Epidermal melanocyte (primary cell): ENCODE measurements around the gene IQCK.
"Not testable (repeated sequence)": the region's sequence is repeated elsewhere in the genome, so short reads cannot be mapped to it uniquely, and the experiment has no call there.

ENCODE experiments used
- DNase-seq: peaks from one replicate; pipeline ENCODE4 v3.0.0; 2011; ENCODE audit warnings: low spot score; ENCODE audit not compliant: insufficient read length

The IQCK gene

GRCh38 chr16:19717741-19718623 lies at the start of gene IQCK, which contains the start of gene KNOP1:
TSS of gene IQCK (plus strand) at chr16:19718271. CDS start at chr16:19718307, 36 bp downstream.
TSS of gene KNOP1 (minus strand) at chr16:19718227. CDS start at chr16:19715035, 3,192 bp downstream.
- peak; percentile 94 for DNase-seq

GRCh38 chr16:19672378-19672777 lies 45.7 kb upstream of the IQCK start:
- no peak for DNase-seq

GRCh38 chr16:19674485-19674884 lies 43.6 kb upstream of the IQCK start:
- DNase-seq: no peak

GRCh38 chr16:19677402-19677801 lies 40.7 kb upstream of the IQCK start:
- DNase-seq: no peak

- no peak for DNase-seq
These were observed 39.3 kb upstream of the IQCK start for GRCh38 chr16:19678804-19679203.

GRCh38 chr16:19679281-19679680 lies 38.8 kb upstream of the IQCK start:
- not testable (repeated sequence) for DNase-seq

- DNase-seq: no peak
These were observed 37.2 kb upstream of the IQCK start for GRCh38 chr16:19680881-19681340.

GRCh38 chr16:19681637-19682036 lies 36.4 kb upstream of the IQCK start:
- DNase-seq: no peak

GRCh38 chr16:19683453-19684236 lies 34.4 kb upstream of the IQCK start:
- no peak for DNase-seq

- no peak for DNase-seq
These were observed 32.9 kb upstream of the IQCK start for GRCh38 chr16:19685176-19685575.

- no peak for DNase-seq
These were observed 30.8 kb upstream of the IQCK start for GRCh38 chr16:19687279-19687678.

GRCh38 chr16:19688396-19689024 lies 29.6 kb upstream of the IQCK start:
- DNase-seq: no peak

- DNase-seq: no peak
These were observed 28.7 kb upstream of the IQCK start for GRCh38 chr16:19689342-19689741.

- DNase-seq: no peak
These were observed 27.9 kb upstream of the IQCK start for GRCh38 chr16:19690196-19690595.

GRCh38 chr16:19691161-19691711 lies 26.8 kb upstream of the IQCK start:
- DNase-seq: no peak

- no peak for DNase-seq
These were observed 23.1 kb upstream of the IQCK start for GRCh38 chr16:19694989-19695388.

- DNase-seq: peak; percentile 44
These were observed 21.7 kb upstream of the IQCK start for GRCh38 chr16:19696328-19696727.

- DNase-seq: no peak
These were observed 21.1 kb upstream of the IQCK start for GRCh38 chr16:19696961-19697360.

GRCh38 chr16:19697756-19698318 lies 20.2 kb upstream of the IQCK start:
- no peak for DNase-seq

GRCh38 chr16:19698480-19699465 lies 19.3 kb upstream of the IQCK start:
- DNase-seq: no peak
